Measurements from ENCODE around the gene RASA2. TPM values are rescaled to one million over a fixed set of nuclear protein-coding genes. Genes with fewer than 3 reads are reported as not detected.
"Not testable (repeated sequence)": the region's sequence is repeated elsewhere in the genome, so short reads cannot be mapped to it uniquely, and the experiment has no call there.

The RASA2 gene
- total RNA-seq, 1 experiment from 2014 or later: 17.1 TPM

- H3K9me2 ChIP-seq (ENCODE audit: insufficient read depth): no peaks in the 10 kb centered on the region
- no peaks in the 10 kb centered on the region for H3K27me3 ChIP-seq (ENCODE audit: insufficient read depth, low read depth)
- 0 out of 2 replicates have a peak, but pooled peaks cover 3% of the 10 kb centered on the region for H4K20me1 ChIP-seq (ENCODE audit: insufficient read depth)
- H3K27ac ChIP-seq: no peak overlapping the region
- POLR2A ChIA-PET (ENCODE audit: unreplicated experiment): interaction anchor here (0.6 kb wide), 1 partner anchor 776 kb away, joined by 3 read pairs; no protein-coding TSS in a partner anchor
- CTCF ChIA-PET: no interaction called here
- no peak overlapping the region for H3K4me3 ChIP-seq
- no peaks in the 10 kb centered on the region for H3K36me3 ChIP-seq (ENCODE audit: low read depth)
- H2AFZ ChIP-seq: no peak overlapping the region
- H3F3A ChIP-seq (ENCODE audit: insufficient read depth, low read depth): peaks cover 19% of the 10 kb centered on the region
- intact Hi-C loops (cut with micrococcal nuclease; ENCODE audit: unreplicated experiment): no loop called here
- no peak overlapping the region for H3K4me2 ChIP-seq
- peaks cover 19% of the 10 kb centered on the region for H3K4me1 ChIP-seq (replicated peaks; ENCODE audit: insufficient read depth)
- no peak for DNase-seq
- TF ChIP-seq EZH2 (IDR thresholded peaks at IDR 0.05; ENCODE audit: low read depth): no peak
- no peak for TF ChIP-seq CTCF (conservative IDR thresholded peaks at IDR 0.05)
- H3K9me3 ChIP-seq (ENCODE audit: insufficient read depth, low read depth): no peaks in the 10 kb centered on the region
- no TSS peak for BruUV-seq (replicated peaks)
- peaks cover 80% of the 10 kb centered on the region for H3K79me2 ChIP-seq (ENCODE audit: low read depth)
Measured at GRCh38 chr3:141491081-141491480, 4.3 kb downstream of the RASA2 start.

- no peak for TF ChIP-seq CTCF (conservative IDR thresholded peaks at IDR 0.05)
- no peak for TF ChIP-seq EZH2 (IDR thresholded peaks at IDR 0.05; ENCODE audit: low read depth)
- Histone ChIP-seq H3K9me2 (ENCODE audit: insufficient read depth) (no peaks in the 10 kb centered on the region), H3K4me3 (no peak overlapping the region), H3K4me2 (no peak overlapping the region), H4K20me1 (ENCODE audit: insufficient read depth) (0 out of 2 replicates have a peak, but pooled peaks cover 3% of the 10 kb centered on the region), H3K36me3 (ENCODE audit: low read depth) (no peaks in the 10 kb centered on the region), H3K4me1 (replicated peaks; ENCODE audit: insufficient read depth) (peaks cover 15% of the 10 kb centered on the region), H3K9me3 (ENCODE audit: insufficient read depth, low read depth) (no peaks in the 10 kb centered on the region), H3F3A (ENCODE audit: insufficient read depth, low read depth) (peaks cover 13% of the 10 kb centered on the region; the same call in 1 of the 2 replicates), H3K27me3 (ENCODE audit: insufficient read depth, low read depth) (no peaks in the 10 kb centered on the region), H3K79me2 (ENCODE audit: low read depth) (peaks cover 80% of the 10 kb centered on the region), H3K27ac (no peak overlapping the region), H2AFZ (no peak overlapping the region)
- ChIA-PET POLR2A (ENCODE audit: unreplicated experiment) (interaction anchor here (0.5 kb wide), 1 partner anchor 378 kb away, joined by 5 read pairs; no protein-coding TSS in a partner anchor), CTCF (no interaction called here)
- DNase-seq: no peak
- intact Hi-C loops (cut with micrococcal nuclease; ENCODE audit: unreplicated experiment): no loop called here
- BruUV-seq (replicated peaks): no TSS peak
Measured at GRCh38 chr3:141491929-141492328, 5.1 kb downstream of the RASA2 start.

- H3K9me3 ChIP-seq (ENCODE audit: insufficient read depth, low read depth): no peaks in the 10 kb centered on the region
- H2AFZ ChIP-seq: no peak overlapping the region
- peaks cover 84% of the 10 kb centered on the region for H3K79me2 ChIP-seq (ENCODE audit: low read depth)
- no peak overlapping the region for H3K4me3 ChIP-seq
- TF ChIP-seq CTCF (conservative IDR thresholded peaks at IDR 0.05) (no peak), EZH2 (IDR thresholded peaks at IDR 0.05; ENCODE audit: low read depth) (no peak)
- no peak overlapping the region for H3K27ac ChIP-seq
- ChIA-PET CTCF (no interaction called here), POLR2A (ENCODE audit: unreplicated experiment) (no interaction called here)
- H3K4me1 ChIP-seq (replicated peaks; ENCODE audit: insufficient read depth): peaks cover 14% of the 10 kb centered on the region
- peaks cover 3% of the 10 kb centered on the region; the same call in 1 of the 2 replicates for H3F3A ChIP-seq (ENCODE audit: insufficient read depth, low read depth)
- no peak overlapping the region for H3K4me2 ChIP-seq
- DNase-seq: no peak
- H3K36me3 ChIP-seq (ENCODE audit: low read depth): no peaks in the 10 kb centered on the region
- no TSS peak for BruUV-seq (replicated peaks)
- no peaks in the 10 kb centered on the region for H4K20me1 ChIP-seq (ENCODE audit: insufficient read depth)
- H3K9me2 ChIP-seq (ENCODE audit: insufficient read depth): no peaks in the 10 kb centered on the region
- no peaks in the 10 kb centered on the region for H3K27me3 ChIP-seq (ENCODE audit: insufficient read depth, low read depth)
- intact Hi-C loops (cut with micrococcal nuclease; ENCODE audit: unreplicated experiment): no loop called here
Measured at GRCh38 chr3:141493184-141493583, 6.4 kb downstream of the RASA2 start.

- H3K4me2 ChIP-seq; H3K27ac ChIP-seq; H3F3A ChIP-seq (ENCODE audit: insufficient read depth, low read depth); H3K4me1 ChIP-seq (replicated peaks; ENCODE audit: insufficient read depth); DNase-seq; H2AFZ ChIP-seq; POLR2A ChIA-PET (ENCODE audit: unreplicated experiment); BruUV-seq (replicated peaks); H3K36me3 ChIP-seq (ENCODE audit: low read depth); H4K20me1 ChIP-seq (ENCODE audit: insufficient read depth); H3K9me3 ChIP-seq (ENCODE audit: insufficient read depth, low read depth); H3K9me2 ChIP-seq (ENCODE audit: insufficient read depth); intact Hi-C loops (cut with micrococcal nuclease; ENCODE audit: unreplicated experiment); H3K4me3 ChIP-seq; H3K27me3 ChIP-seq (ENCODE audit: insufficient read depth, low read depth): not testable (repeated sequence)
- H3K79me2 ChIP-seq (ENCODE audit: low read depth): peaks cover 84% of the 10 kb centered on the region
- CTCF ChIA-PET: interaction anchor here (0.6 kb wide), 2 partner anchors 63 to 553 kb away, joined by 3 read pairs; no protein-coding TSS in a partner anchor
Measured at GRCh38 chr3:141497589-141497988, 10.8 kb downstream of the RASA2 start.

All from PC-9 (cell line).